Fibroblast of skin of right biceps (primary cell): ENCODE measurements around the gene DMRTB1.

Experiments
- DNase-seq: peaks from one replicate; pipeline ENCODE4 v3.0.0-alpha.2; 2013

The DMRTB1 gene

DNA sequence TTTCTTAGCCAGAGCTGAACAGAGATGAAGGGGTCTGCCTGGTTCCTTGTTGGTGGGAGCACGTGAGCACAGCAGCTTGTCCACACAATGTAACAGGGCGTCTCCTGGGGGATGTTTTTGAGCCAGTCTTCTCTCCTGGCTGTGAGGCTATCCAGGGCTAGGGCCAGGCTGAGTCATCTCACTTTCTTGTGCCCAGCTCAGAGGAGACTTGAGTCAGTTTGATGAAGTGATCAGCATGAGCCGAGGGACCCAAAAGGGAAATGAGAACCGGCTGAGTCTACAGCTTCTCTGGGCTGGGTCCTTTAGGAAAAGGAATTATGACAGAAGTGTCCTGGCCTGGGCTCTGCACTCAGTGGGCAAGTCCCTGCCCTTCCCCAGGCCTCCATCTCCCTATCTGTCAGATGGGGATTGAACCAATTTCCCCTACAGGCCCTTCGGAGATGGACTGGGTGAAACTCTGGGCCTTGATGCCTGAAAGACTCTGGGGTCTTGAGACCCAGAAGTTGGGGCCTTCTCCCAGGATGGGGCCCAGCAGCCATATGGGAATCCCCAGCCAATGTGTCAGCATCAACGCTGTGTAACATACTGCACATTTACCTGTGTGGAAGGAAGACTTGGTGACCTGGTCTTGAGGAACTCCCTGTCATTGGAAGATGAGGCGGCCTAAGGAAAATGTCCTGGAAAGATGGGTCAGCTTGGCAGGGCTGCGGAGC lies 36.6 kb downstream of the DMRTB1 start:
- peak; percentile 19 for DNase-seq

DNA sequence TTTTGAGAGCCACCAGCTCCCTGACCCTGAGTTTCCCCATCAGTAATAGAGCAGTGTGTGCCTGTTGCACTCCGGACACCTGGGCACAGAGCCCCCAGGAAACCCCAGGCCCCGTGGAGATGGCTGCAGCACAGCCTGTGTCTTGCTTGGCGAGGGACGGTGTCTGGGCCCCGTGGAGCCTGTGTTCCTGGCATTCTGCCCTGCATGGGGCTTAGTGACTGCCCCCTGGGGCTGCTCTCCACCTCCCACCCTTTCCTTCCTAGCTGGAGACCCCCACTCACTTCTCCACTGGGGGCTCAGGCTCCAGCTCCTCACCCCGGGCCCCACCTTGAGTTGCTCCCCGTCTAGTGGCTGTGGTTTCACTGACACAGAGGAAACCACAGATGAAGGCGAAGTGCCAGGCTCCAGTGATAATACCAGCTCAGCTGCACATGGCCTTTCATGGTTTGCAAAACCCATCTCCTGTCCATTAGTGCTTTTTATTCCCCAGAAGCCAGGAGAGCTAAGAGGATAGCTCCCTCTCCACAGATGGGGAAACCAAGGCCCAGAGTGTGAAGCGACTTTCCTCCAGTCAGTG lies 39.4 kb downstream of the DMRTB1 start:
- peak; percentile 60 for DNase-seq

GRCh38 chr1:53499257-53500203 lies 40.3 kb downstream of the DMRTB1 start:
- DNase-seq, result no peak

- DNase-seq, result no peak
Measured at GRCh38 chr1:53500204-53501064, 41.2 kb downstream of the DMRTB1 start.

- no peak for DNase-seq
Measured at GRCh38 chr1:53501065-53502005, 42.1 kb downstream of the DMRTB1 start.

GRCh38 chr1:53502641-53503432 lies 43.6 kb downstream of the DMRTB1 start:
- peak; percentile 65 for DNase-seq

DNA sequence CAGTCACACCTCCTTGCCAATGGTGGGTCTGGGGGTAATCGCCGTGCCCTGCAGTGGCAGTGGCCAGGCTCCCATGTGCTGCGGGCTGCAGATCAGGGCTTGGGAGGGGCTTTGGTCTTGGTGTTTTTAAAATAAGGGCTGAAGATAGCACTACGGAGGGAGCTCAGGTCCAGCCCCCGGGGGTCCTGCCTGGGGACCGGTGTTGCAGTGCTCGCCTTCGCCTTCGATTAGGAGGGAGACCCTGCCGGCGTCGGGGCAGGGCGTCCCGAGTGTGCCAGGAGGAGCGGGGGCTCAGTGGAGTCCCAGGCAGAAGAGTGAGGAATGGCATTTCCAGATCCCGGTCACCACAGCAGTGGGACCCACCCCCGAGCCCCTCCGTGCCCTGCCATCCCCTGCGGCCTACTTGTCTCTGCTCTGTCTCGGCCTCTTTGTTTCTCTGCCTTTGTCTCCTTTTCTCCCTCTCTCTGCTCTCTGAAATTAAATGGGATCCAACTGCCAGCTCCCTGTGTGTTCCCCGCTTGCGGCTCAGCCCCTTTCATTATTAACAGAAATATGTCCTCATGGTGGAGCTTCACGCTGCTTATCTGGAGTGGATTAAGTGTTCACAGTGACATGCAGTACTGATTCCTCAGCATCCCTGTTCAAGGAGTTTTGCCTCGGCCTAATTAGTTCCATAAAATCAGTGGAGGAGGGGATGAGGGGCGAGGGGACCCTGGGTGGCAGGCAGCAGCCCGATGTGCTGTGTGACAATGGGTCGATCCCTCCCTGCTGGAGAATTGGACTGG lies 44.4 kb downstream of the DMRTB1 start:
- DNase-seq, result peak; percentile 15

- DNase-seq, result no peak
Measured at GRCh38 chr1:53504901-53505300, 45.7 kb downstream of the DMRTB1 start.

DNA sequence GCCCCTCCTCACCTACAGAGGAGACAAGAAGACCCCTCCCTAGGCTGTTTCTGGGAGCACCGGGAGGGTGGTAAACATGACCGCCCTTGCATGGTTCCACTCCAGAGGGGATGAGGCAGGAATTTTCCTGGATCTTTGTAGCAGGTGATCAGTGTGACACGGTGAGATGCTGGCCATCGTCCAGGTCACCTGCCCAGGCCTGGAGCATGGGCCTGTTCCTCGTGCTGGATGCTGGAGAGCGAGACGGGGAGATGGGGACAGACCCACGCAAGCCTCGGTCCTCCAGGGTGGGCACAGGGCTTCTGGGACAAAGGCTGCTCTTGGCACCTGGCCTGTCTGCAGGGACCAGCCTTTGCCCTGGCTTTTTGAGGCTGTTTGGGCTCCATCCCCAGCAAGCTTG lies 46.2 kb downstream of the DMRTB1 start:
- DNase-seq, result no peak

GRCh38 chr1:53505891-53506290 lies 46.7 kb downstream of the DMRTB1 start:
- no peak for DNase-seq

GRCh38 chr1:53506355-53507050 lies 47.3 kb downstream of the DMRTB1 start:
- DNase-seq, result no peak

- DNase-seq, result no peak
Measured at GRCh38 chr1:53507116-53507820, 48.1 kb downstream of the DMRTB1 start.

- no peak for DNase-seq
Measured at GRCh38 chr1:53508056-53508990, 49.1 kb downstream of the DMRTB1 start.

- DNase-seq, result peak; percentile 29
Measured at GRCh38 chr1:53508991-53509666, 49.9 kb downstream of the DMRTB1 start.

DNA sequence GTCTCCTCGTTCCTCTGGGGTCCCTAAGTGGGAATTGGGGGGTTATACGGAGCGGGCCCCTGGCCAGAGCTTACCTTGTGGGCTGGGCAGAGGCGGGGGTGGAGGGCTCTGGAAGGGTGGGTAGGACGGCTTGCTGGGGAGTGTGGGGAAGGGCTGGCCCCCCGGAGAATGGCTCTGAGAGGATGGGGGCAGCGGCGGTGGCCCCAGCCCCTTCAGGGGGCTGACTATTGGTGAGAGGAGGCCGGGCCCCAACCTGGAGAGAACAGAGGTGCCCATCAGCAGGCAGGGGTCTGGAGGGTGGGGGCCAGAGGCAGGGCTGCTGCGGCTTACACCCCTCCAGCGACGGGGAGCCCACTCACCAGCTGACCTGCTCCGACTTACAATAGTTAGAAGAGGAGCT lies 50.6 kb downstream of the DMRTB1 start:
- DNase-seq, result no peak

DNA sequence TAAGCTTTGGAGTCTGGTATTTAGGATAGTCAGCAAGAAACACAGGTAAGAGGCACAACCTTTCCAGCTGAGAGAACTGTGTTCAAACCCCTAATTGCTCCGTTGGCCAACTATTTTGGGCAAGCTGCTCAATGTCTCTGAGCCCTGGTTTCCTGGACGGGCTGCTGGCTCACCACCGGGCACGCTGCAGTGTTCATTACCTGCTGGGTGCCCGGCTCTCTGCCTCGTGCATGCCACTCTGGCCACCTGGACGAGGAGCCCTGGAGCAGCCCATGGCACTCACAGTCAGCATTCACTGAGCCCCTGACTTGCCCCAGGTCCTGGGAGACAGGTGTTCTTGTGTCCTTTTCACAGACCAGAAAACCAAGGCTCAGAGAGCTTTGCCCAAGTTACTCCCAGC lies 51.0 kb downstream of the DMRTB1 start:
- no peak for DNase-seq
